Uterus (tissue), 2 donors: ENCODE data around the gene STIM2.

Experiments used
- CTCF ChIP-seq, 4 experiments: fragments of 200-600 bp in 2 of 4; fragments of 450-650 bp in 2 of 4; sonication (generic) in 2 of 4; IDR thresholded peaks; one replicate each; pipeline ENCODE4 v1.5.1; 2016 to 2019; ENCODE audit warnings: antibody characterized with exemption in 4 of 4, mild to moderate bottlenecking in 2 of 4, moderate library complexity in 1 of 4
- POLR2A ChIP-seq, 2 donors: fragments of 450-650 bp; IDR thresholded peaks; one replicate each; pipeline ENCODE4 v1.6.1; 2016; ENCODE audit warnings: antibody characterized with exemption in 2 of 2, mild to moderate bottlenecking in 1 of 2, moderate library complexity in 1 of 2

GRCh38 chr4:27008679-27009078 is 148.0 kb downstream of the STIM2 start:
- TF ChIP-seq CTCF (IDR thresholded peaks at IDR 0.05) (no peak), POLR2A (IDR thresholded peaks at IDR 0.05) (no peak)
